GM18505 (cell line): Measurements from ENCODE around the gene R3HDM2.

Experiments used
- ATAC-seq: cut with Tn5 transposase; IDR thresholded peaks from one replicate; pipeline ENCODE4 v1.9.1; 2021; ENCODE audit not compliant: unreplicated experiment
- POLR2A ChIP-seq: IDR thresholded peaks from 4 replicates; pipeline ENCODE4 v1.6.1; 2011; ENCODE audit warnings: borderline replicate concordance; ENCODE audit not compliant: insufficient read depth, insufficient read length; ENCODE audit errors: extremely low read depth

Gene R3HDM2

GRCh38 chr12:57224973-57225679 lies 205.7 kb downstream of the R3HDM2 start:
- no peak for TF ChIP-seq POLR2A
- no peak for ATAC-seq

- no peak for ATAC-seq
- TF ChIP-seq POLR2A = no peak
Observed at GRCh38 chr12:57224278-57224972, 206.4 kb downstream of the R3HDM2 start.

GRCh38 chr12:57223191-57224165 lies 207.4 kb downstream of the R3HDM2 start:
- ATAC-seq = no peak
- no peak for TF ChIP-seq POLR2A

GRCh38 chr12:57222286-57223190 lies 208.3 kb downstream of the R3HDM2 start:
- no peak for ATAC-seq
- TF ChIP-seq POLR2A = no peak

GRCh38 chr12:57221169-57221917 lies 209.5 kb downstream of the R3HDM2 start:
- ATAC-seq = no peak

GRCh38 chr12:57220770-57221168 lies 210.1 kb downstream of the R3HDM2 start:
- TF ChIP-seq POLR2A = no peak
- ATAC-seq = no peak

More at GRCh38 chr12:57221169-57221917, 209.5 kb downstream of the R3HDM2 start:
- TF ChIP-seq POLR2A = no peak

GRCh38 chr12:57219993-57220754 lies 210.7 kb downstream of the R3HDM2 start:
- no peak for TF ChIP-seq POLR2A
- no peak for ATAC-seq

GRCh38 chr12:57219205-57219992 lies 211.4 kb downstream of the R3HDM2 start:
- no peak for TF ChIP-seq POLR2A
- ATAC-seq = no peak

GRCh38 chr12:57218030-57218853 lies 212.6 kb downstream of the R3HDM2 start:
- TF ChIP-seq POLR2A = no peak
- ATAC-seq = no peak
